GM18951 (cell line): ENCODE measurements around the gene SLC27A1.
"Not testable (repeated sequence)": the region's sequence is repeated elsewhere in the genome, so short reads cannot be mapped to it uniquely, and the experiment has no call there.

ENCODE experiments used
- POLR2A ChIP-seq: IDR thresholded peaks from 4 replicates; pipeline ENCODE4 v1.6.1; 2011; ENCODE audit warnings: mild to moderate bottlenecking; ENCODE audit not compliant: insufficient read length, insufficient read depth; ENCODE audit errors: extremely low read depth
- in situ Hi-C: fragments of 300-500 bp; cut with MboI; formaldehyde crosslinking; loops from one replicate; pipeline ENCODE4 v1.12.0; 2022; ENCODE audit warnings: low sequenced_read_pairs, mixed read lengths, inconsistent platforms; ENCODE audit not compliant: unreplicated experiment

Gene SLC27A1

DNA sequence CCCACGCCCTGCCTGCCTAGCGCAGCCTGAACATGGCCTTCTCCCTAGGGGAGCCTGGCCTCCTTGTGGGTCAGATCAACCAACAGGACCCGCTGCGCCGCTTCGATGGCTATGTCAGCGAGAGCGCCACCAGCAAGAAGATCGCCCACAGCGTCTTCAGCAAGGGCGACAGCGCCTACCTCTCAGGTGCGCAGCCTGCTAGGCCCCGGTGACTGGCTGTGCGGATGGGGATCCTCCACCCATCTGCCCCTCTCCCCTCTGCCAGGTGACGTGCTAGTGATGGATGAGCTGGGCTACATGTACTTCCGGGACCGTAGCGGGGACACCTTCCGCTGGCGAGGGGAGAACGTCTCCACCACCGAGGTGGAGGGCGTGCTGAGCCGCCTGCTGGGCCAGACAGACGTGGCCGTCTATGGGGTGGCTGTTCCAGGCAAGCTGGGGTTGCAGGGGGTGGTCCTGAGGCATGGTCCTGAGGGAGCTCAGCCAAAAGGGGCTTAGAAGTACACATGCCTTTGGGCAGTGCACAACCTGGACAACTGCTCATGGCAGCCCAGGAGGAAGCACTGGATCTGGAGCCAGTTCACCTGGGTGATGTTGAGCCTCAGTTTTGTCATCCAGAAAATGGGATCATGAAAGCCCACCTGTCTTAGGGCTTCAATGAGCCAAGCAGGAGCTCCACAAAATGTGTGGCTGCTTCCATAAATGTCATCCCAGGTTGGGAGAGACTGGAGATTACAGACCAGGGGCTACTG, 30.3 kb downstream of the SLC27A1 start:
- TF ChIP-seq POLR2A, result no peak
- in situ Hi-C loops, result no loop called here

DNA sequence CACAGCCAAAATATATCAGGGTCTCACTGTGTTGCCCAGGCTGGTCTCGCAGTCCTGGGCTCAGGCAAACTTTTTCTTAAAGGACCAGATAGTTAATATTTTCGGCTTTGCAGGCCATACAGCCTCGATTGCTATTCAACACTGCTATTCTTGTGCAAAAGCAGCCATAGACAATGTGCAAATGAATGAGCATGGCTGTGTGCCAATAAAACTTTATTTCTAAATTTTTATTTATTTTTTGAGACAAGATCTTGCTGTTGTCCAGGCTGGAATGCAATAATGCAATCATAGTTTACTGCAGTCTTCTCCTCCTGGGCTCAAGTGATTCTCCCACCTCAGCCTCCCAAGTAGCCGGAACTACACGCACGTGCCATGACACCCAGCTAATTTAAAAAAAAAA, 32.9 kb downstream of the SLC27A1 start:
- in situ Hi-C loops, result no loop called here
- TF ChIP-seq POLR2A, result no peak

DNA sequence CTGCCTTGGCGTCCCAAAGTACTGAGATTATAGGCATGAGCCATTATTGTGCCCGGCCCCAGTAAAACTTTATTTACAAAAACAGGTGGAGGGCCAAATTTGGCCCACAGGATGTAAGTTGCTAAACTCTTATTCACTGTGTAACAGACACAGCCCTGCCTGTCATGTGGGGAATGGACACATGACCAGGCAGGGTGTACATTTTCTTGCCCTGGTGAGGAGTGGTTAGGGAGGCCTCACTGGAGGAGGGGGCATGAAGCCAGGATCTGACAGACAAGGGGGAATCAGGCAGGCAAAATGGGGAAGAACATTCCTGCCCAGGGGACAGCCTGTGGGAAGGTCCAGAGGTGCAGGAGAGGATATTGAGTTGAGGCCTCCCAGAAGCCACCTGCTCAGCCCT, 33.7 kb downstream of the SLC27A1 start:
- no peak for TF ChIP-seq POLR2A
- in situ Hi-C loops, result no loop called here

DNA sequence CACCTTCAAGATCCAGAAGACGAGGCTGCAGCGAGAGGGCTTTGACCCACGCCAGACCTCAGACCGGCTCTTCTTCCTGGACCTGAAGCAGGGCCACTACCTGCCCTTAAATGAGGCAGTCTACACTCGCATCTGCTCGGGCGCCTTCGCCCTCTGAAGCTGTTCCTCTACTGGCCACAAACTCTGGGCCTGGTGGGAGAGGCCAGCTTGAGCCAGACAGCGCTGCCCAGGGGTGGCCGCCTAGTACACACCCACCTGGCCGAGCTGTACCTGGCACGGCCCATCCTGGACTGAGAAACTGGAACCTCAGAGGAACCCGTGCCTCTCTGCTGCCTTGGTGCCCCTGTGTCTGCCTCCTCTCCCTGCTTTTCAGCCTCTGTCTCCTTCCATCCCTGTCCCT, 34.1 kb downstream of the SLC27A1 start:
- no peak for TF ChIP-seq POLR2A
- in situ Hi-C loops, result no loop called here

DNA sequence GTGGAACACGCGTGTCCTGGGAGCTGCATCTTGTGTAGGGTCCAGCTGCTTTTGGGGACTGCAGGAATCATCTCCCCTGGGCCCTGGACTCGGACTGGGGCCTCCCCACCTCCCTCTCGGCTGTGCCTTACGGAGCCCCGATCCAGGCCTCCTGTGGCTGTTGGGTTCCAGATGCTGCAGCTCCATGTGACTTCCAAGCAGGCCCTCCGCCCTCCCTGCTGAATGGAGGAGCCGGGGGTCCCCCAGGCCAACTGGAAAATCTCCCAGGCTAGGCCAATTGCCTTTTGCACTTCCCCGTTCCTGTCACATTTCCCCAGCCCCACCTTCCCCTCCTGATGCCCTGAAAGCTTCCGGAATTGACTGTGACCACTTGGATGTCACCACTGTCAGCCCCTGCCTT, 34.9 kb downstream of the SLC27A1 start:
- in situ Hi-C loops, result no loop called here
- TF ChIP-seq POLR2A, result no peak

DNA sequence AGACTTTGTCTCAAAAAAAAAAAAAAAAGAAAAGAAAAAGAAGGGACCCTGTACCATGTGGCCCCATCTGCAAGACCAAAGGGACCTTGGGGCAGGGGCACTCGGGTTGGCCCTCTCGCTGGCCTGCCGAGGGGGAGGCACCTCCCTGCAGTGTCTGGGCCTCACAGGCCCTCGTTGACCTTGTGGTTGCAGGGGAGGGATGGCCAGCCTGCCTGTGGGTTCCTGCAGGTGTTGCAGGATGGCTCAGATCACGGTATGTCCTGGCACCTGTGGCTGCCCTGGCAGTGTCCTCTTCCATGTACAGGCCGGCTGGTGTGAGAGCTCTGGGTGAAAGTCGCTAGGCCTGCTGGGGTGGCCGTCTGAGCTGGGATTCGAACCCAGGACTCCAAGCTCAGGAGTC, 36.4 kb downstream of the SLC27A1 start:
- in situ Hi-C loops, result no loop called here
- no peak for TF ChIP-seq POLR2A

DNA sequence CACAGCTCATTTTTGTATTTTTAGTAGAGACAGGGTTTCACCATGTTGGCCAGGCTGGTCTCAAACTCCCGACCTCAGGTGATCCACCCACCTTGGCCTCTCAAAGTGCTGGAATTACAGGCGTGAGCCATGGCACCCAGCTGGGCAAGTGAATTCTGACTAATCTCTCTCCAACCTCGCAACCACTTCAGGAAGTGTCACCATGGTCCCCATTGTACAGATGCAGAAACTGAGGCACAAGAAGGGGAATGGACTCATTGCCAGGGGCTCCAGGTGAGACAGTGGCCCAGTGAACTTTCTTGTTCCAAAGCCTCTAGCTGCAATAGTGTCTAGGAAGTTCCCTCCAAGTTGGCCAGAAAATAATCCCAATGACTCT, 38.2 kb downstream of the SLC27A1 start:
- in situ Hi-C loops, result not testable (repeated sequence)

DNA sequence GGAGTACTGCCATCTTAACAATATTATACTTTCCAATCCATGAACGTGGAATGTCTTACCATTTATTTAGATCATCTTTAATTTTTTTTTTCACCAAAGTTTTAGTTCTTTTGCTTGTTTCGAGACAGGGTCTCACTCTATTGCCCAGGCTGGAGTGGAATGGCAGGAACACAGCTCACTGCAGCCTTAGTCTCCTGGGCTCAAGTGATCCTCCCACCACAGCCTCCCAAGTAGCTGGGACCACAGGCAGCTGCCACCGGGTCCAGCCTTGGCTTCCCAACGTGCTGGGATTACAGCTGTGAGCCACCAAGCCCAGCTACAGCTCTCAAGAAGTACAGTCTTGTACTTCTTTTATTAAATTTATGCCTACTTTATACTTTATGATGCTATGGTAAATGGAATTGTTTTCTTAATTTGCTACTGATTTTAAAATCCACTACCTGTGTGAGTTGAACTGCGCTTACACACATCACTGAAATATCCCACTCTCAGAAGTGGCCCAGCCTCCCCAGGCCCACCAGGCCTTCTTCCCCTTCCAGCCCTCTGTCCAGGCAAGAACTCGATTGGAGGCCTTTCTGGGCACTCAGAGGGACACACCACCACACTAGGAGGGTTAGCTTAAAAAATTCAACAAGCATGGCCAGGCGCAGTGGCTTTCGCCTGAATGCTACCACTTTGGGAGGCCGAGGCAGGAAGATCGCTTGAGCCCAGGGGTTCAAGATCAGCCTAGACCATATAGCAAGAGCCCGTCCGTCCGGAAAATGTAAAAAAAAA, 40.1 kb downstream of the SLC27A1 start:
- in situ Hi-C loops, result no loop called here

DNA sequence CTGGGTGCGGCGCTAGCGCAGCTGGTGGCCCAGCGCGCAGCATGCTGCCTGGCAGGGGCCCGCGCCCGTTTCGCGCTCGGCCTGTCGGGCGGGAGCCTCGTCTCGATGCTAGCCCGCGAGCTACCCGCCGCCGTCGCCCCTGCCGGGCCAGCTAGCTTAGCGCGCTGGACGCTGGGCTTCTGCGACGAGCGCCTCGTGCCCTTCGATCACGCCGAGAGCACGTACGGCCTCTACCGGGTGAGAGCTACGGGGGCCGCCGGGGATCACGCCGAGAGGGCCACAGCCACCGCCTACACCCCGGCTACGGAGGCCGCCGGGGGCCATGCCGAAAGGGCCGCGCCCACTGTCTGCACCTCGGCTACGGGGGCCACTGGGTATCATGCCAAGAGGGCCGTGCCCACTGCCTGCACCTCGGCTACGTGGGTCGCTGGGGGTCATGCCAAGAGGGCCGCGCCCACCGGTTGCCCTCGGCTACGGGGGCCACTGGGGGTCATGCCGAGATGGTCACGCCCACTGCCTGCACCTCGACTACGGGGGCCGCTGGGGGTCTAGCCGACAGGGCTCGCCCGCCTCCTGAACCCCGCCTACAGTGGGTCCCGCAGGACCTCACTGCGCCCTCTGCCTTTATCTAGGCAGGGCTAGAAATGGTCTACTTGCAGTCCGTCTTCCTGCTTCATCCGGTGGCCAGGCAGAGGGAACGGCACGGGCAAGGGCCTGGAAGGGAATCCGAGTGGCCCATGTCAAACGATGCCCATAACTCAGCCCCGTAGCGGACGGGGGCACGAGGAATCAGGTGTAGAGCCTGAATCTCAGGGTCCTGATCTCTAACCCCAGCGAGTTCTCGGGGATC, 41.6 kb downstream of the SLC27A1 start:
- in situ Hi-C loops, result no loop called here

More for the DNA sequence above, 40.1 kb downstream of the SLC27A1 start:
- no peak for TF ChIP-seq POLR2A

DNA sequence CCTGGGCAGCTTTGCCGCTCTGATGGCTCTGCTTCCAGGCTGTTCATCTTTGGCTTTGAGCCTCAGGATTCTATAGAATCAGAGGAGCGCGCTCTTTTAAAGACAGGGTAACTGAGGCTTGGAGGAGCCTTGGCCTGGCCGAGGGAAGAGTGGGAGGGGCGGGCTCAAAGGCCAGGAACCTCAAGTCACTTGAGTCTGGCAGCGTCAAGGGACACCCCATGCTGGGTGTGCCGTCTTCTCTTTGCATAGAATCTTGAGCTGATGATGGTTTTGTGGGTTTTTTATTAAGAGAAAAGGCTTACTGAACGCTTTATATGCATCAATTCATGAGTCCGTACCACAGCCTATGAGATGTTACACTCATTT, 42.2 kb downstream of the SLC27A1 start:
- in situ Hi-C loops, result no loop called here
- no peak for TF ChIP-seq POLR2A

More for the DNA sequence above, 41.6 kb downstream of the SLC27A1 start:
- TF ChIP-seq POLR2A, result peak; percentile 42

DNA sequence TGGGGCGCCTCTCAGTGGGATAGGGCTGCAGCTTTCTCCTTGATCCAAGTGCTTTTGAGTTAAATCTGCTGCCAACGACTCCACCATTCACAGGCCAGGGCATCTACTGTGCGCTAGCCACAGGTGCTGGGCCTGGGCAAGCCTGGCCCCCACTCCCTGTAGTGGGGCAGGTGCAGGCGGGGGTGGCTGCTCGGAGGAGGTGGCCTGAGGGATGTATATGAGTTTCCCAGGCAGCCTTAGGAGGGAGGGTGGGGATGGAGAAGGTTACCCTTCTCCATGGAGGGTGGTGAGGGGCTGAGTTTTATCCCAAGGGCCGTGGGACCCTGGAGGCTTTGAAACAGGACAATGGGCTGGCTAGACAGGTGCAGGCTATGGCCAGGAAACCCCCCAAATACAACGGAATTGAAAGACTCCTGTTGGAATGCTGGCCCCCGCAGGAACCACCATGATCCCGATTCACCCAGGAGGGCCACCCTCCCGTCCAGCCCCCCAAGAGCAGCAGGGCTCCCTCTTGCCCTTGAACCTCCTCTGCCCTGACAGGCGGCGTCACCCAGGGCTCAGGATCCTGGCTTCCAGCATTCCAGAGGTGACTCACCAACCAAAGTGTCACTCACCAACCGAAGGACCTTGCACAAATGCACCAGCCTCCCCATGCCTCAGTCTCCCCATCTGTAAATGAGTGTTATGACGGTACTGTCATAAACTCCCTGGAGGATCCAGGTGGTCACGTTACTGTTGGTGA, 45.3 kb downstream of the SLC27A1 start:
- in situ Hi-C loops, result no loop called here
- no peak for TF ChIP-seq POLR2A

DNA sequence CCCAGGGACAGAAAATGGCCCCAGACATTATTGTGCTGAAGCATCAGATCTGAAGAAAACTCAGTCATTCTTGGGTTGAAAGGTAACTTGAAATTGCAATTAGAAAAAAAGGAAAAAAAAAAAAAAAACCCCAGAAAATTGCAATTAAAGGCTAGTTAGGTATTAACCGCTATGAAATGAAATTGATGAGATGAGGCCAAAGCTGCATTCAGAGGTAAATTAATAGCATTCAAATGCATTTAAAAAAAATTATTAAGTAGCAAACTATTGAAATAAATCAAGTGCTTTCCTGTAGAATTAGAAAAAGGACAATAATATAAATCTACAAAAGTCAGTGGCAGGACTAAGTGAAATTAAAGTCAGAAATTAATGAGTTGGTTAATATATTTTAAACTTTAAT, 47.6 kb downstream of the SLC27A1 start:
- in situ Hi-C loops, result no loop called here
- no peak for TF ChIP-seq POLR2A

DNA sequence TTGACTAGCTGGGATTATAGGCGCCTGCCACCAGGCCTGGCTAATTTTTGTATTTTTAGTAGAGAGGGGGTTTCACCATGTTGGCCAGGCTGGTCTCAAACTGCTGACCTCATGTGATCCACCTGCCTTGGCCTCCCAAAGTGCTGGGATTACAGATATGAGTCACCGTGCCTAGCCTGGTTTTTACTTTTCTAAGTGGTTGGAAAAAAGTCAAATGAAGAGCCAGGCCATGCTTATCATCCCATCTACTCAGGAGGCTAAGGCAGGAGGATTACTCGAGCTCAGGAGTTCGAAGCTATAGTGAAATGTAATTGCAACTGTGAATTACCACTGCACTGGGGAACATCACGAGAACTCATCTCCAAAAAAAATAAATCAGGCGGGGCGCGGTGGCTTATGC, 48.3 kb downstream of the SLC27A1 start:
- in situ Hi-C loops, result not testable (repeated sequence)
